Lower leg skin (tissue), 4 donors: ENCODE measurements around the gene BLOC1S4. TPM values are rescaled to one million over a fixed set of nuclear protein-coding genes. Genes with fewer than 3 reads are reported as not detected.

Experiments
- DNase-seq, 2 donors: peaks; one replicate each; pipeline ENCODE4 v3.0.0-alpha.2; 2019; ENCODE audit warnings: low spot score in 2 of 2
- H3K4me3 ChIP-seq: fragments of 200-600 bp; sonication (generic); 2 replicates; pipeline ENCODE4 v1.5.1; 2017; ENCODE audit warnings: mild to moderate bottlenecking, low read depth; ENCODE audit not compliant: poor library complexity, severe bottlenecking
- CTCF ChIP-seq, 3 donors: fragments of 450-650 bp; IDR thresholded peaks; one replicate each; pipeline ENCODE4 v1.5.1; 2016; ENCODE audit warnings: antibody characterized with exemption in 3 of 3, mild to moderate bottlenecking in 3 of 3, moderate library complexity in 2 of 3
- POLR2A ChIP-seq, 2 donors: fragments of 450-650 bp; IDR thresholded peaks; one replicate each; pipeline ENCODE4 v1.6.1; 2016 to 2017; ENCODE audit warnings: antibody characterized with exemption in 2 of 2, mild to moderate bottlenecking in 1 of 2, moderate library complexity in 1 of 2
- WGBS, 2 donors: methylation state at CpG; one replicate each; pipeline ENCODE4 v1.1.5; 2018; 5-methylcytosine and 5-hydroxymethylcytosine counted together
- intact Hi-C: fragments of 100-400 bp; cut with DNase I; formaldehyde crosslinking; loops from one replicate; pipeline ENCODE4 v1.15.0; 2023; ENCODE audit warnings: low total_unique reads
- total RNA-seq, 4 donors: library from RNA; depleted of rRNA; stranded (reverse); fragments of >200 nt; gene quantifications; one replicate each; pipeline ENCODE4 v1.1.0, GENCODE V29; 2016

Gene BLOC1S4
- total RNA-seq, 4 donors from 2014 or later: 17.9 to 24.3 (median 22.8) TPM

GRCh38 chr4:6750286-6751221, 34.6 kb downstream of the BLOC1S4 start:
- no peak for DNase-seq
- no peak for TF ChIP-seq POLR2A (IDR thresholded peaks at IDR 0.05)
- no peak for TF ChIP-seq CTCF (IDR thresholded peaks at IDR 0.05)
- no peak overlapping the region for H3K4me3 ChIP-seq
- 74 to 77% methylated on average over 23 of the region's 23 CpGs for WGBS, 2 donors
- intact Hi-C loops: no loop called here

GRCh38 chr4:6751611-6752485, 35.9 kb downstream of the BLOC1S4 start:
- no peak for TF ChIP-seq POLR2A (IDR thresholded peaks at IDR 0.05)
- no peak for TF ChIP-seq CTCF (IDR thresholded peaks at IDR 0.05)
- intact Hi-C loops: no loop called here
- DNase-seq: no peak
- 84 to 85% methylated on average over 18 of the region's 18 CpGs for WGBS, 2 donors
- no peak overlapping the region for H3K4me3 ChIP-seq

GRCh38 chr4:6752486-6752829, 36.5 kb downstream of the BLOC1S4 start:
- no peak for DNase-seq
- no peak overlapping the region for H3K4me3 ChIP-seq
- intact Hi-C loops: no loop called here
- no peak for TF ChIP-seq CTCF (IDR thresholded peaks at IDR 0.05)
- no peak for TF ChIP-seq POLR2A (IDR thresholded peaks at IDR 0.05)
- WGBS, 2 donors: 84 to 85% methylated on average over 6 of the region's 6 CpGs

GRCh38 chr4:6753103-6753560, 37.2 kb downstream of the BLOC1S4 start:
- intact Hi-C loops: no loop called here
- DNase-seq: no peak
- no peak for TF ChIP-seq POLR2A (IDR thresholded peaks at IDR 0.05)
- TF ChIP-seq CTCF (IDR thresholded peaks at IDR 0.05): no peak
- no peak overlapping the region for H3K4me3 ChIP-seq
- 86 to 92% methylated on average over 18 of the region's 18 CpGs for WGBS, 2 donors

GRCh38 chr4:6753891-6754290, 37.9 kb downstream of the BLOC1S4 start:
- DNase-seq: no peak
- intact Hi-C loops: no loop called here
- TF ChIP-seq CTCF (IDR thresholded peaks at IDR 0.05) (no peak), POLR2A (IDR thresholded peaks at IDR 0.05) (no peak)
- 80 to 91% methylated on average over 9 of the region's 9 CpGs for WGBS, 2 donors
- no peak overlapping the region for H3K4me3 ChIP-seq
